Fibroblast of skin of back (primary cell): ENCODE measurements around the gene DHX29. TPM values are rescaled to one million over a fixed set of nuclear protein-coding genes. Genes with fewer than 3 reads are reported as not detected.
"Not testable (repeated sequence)": the region's sequence is repeated elsewhere in the genome, so short reads cannot be mapped to it uniquely, and the experiment has no call there.

Experiments used
- DNase-seq: peaks from one replicate; pipeline ENCODE4 v3.0.0-alpha.2; 2013
- polyA plus RNA-seq, 2 experiments: library from polyadenylated mRNA; unstranded; fragments of 120-200 nt; gene quantifications; one replicate each; pipeline ENCODE4 v1.2.1, GENCODE V29; 2013; ENCODE audit not compliant: insufficient read length in 2 of 2

DHX29 gene
- polyA plus RNA-seq (2013, experiment 1 of 2; ENCODE audit: insufficient read length): 24.4 TPM
- polyA plus RNA-seq (2013, experiment 2 of 2; ENCODE audit: insufficient read length): 18.2 TPM

- peak; percentile 94 for DNase-seq
Measured at GRCh38 chr5:55307383-55308253, at the start of gene DHX29, which contains the start of gene MTREX. Gene DHX29 (minus strand): TSS chr5:55307694. CDS start chr5:55307573, 121 bp downstream. Gene MTREX (plus strand): TSS chr5:55307989. CDS start chr5:55308014, 25 bp downstream.

GRCh38 chr5:55356896-55357295, 49.4 kb upstream of the DHX29 start:
- no peak for DNase-seq

- DNase-seq: no peak
Measured at GRCh38 chr5:55350754-55351153, 43.3 kb upstream of the DHX29 start.

GRCh38 chr5:55347786-55348185, 40.3 kb upstream of the DHX29 start:
- DNase-seq: peak; percentile 22

GRCh38 chr5:55345327-55345726, 37.8 kb upstream of the DHX29 start:
- no peak for DNase-seq

GRCh38 chr5:55344392-55344992, 37.0 kb upstream of the DHX29 start:
- peak; percentile 55 for DNase-seq

- no peak for DNase-seq
Measured at GRCh38 chr5:55343609-55344008, 36.1 kb upstream of the DHX29 start.

- DNase-seq: no peak
Measured at GRCh38 chr5:55343107-55343506, 35.6 kb upstream of the DHX29 start.

GRCh38 chr5:55338810-55339243, 31.3 kb upstream of the DHX29 start:
- DNase-seq: no peak

- DNase-seq: no peak
Measured at GRCh38 chr5:55338092-55338613, 30.7 kb upstream of the DHX29 start.

GRCh38 chr5:55333811-55334210, 26.3 kb upstream of the DHX29 start:
- no peak for DNase-seq

- no peak for DNase-seq
Measured at GRCh38 chr5:55333017-55333416, 25.5 kb upstream of the DHX29 start.

- DNase-seq: no peak
Measured at GRCh38 chr5:55331321-55331720, 23.8 kb upstream of the DHX29 start.

GRCh38 chr5:55327281-55327680, 19.8 kb upstream of the DHX29 start:
- DNase-seq: no peak

GRCh38 chr5:55325621-55326020, 18.1 kb upstream of the DHX29 start:
- DNase-seq: no peak

- DNase-seq: peak; percentile 60
Measured at GRCh38 chr5:55324815-55325418, 17.4 kb upstream of the DHX29 start.

- DNase-seq: no peak
Measured at GRCh38 chr5:55324006-55324405, 16.5 kb upstream of the DHX29 start.

GRCh38 chr5:55320571-55320970, 13.1 kb upstream of the DHX29 start:
- DNase-seq: no peak

GRCh38 chr5:55319491-55319890, 12.0 kb upstream of the DHX29 start:
- DNase-seq: no peak

GRCh38 chr5:55318237-55318636, 10.7 kb upstream of the DHX29 start:
- DNase-seq: not testable (repeated sequence)

GRCh38 chr5:55316837-55317236, 9.3 kb upstream of the DHX29 start:
- no peak for DNase-seq

GRCh38 chr5:55316289-55316688, 8.8 kb upstream of the DHX29 start:
- no peak for DNase-seq
